ENCODE results near the gene DLG3. TPM values are rescaled to one million over a fixed set of nuclear protein-coding genes. Genes with fewer than 3 reads are reported as not detected.

The DLG3 gene
- polyA plus RNA-seq, 1 donor (not counting 4 experiments of a cell fraction or from before 2014, with no cell fraction given), result 10.1 TPM

- no peak for FAIRE-seq
- DNase-seq (ENCODE audit: low read depth, low spot score), result no peak
- H4K20me1 ChIP-seq (ENCODE audit: control insufficient read depth, extremely low read depth, insufficient read depth, low read length), result no peaks in the 10 kb centered on the region
- no peak overlapping the region for H2AFZ ChIP-seq (ENCODE audit: control insufficient read depth, low read length)
- peaks cover 16% of the 10 kb centered on the region for H3K4me1 ChIP-seq (ENCODE audit: control insufficient read depth, extremely low read depth, insufficient read depth, low read length)
- no peaks in the 10 kb centered on the region for H3K9me1 ChIP-seq (ENCODE audit: control insufficient read depth, extremely low read depth, insufficient read depth, low read length)
- no peaks in the 10 kb centered on the region for H3K9me3 ChIP-seq (ENCODE audit: control insufficient read depth, low read depth, low read length)
- TF ChIP-seq EZH2 (IDR thresholded peaks at IDR 0.05; ENCODE audit: low read length), result no peak
- TF ChIP-seq CTCF (optimal IDR thresholded peaks at IDR 0.05 in 1 of 3, IDR thresholded peaks at IDR 0.05 in 1 of 3, conservative IDR thresholded peaks at IDR 0.05 in 1 of 3; ENCODE audit: extremely low read depth in 1 of 3, insufficient read depth in 2 of 3, low read length in 3 of 3), result no peak
- dilution Hi-C loops (cut with MboI; ENCODE audit: extremely low pct_ligation_motif_present, low sequenced_read_pairs), result no loop called here
- no peaks in the 10 kb centered on the region for H3K79me2 ChIP-seq (ENCODE audit: control insufficient read depth, insufficient read depth, low read length)
- no peak overlapping the region for H3K27ac ChIP-seq (ENCODE audit: control insufficient read depth, insufficient read depth, low read length)
- H3K4me3 ChIP-seq (ENCODE audit: control insufficient read depth in 2 of 3, extremely low read depth in 1 of 3, insufficient read depth in 2 of 3, low read depth in 1 of 3, low read length in 3 of 3), result no peak overlapping the region
- no peaks in the 10 kb centered on the region for H3K27me3 ChIP-seq (ENCODE audit: control insufficient read depth, extremely low read depth, insufficient read depth, low read length)
- H3K4me2 ChIP-seq (ENCODE audit: control insufficient read depth, extremely low read depth, insufficient read depth, low read depth, low read length), result no peak overlapping the region
- H3K9ac ChIP-seq (ENCODE audit: control insufficient read depth, extremely low read depth, insufficient read depth, low read length), result no peak overlapping the region
- H3K36me3 ChIP-seq (ENCODE audit: control insufficient read depth in 2 of 2, extremely low read depth in 1 of 2, insufficient read depth in 2 of 2, low read length in 2 of 2), result no peaks in the 10 kb centered on the region
Measured at GRCh38 chrX:70424801-70425200, 19.8 kb upstream of the DLG3 start.

- no peak overlapping the region for H2AFZ ChIP-seq (ENCODE audit: control insufficient read depth, low read length)
- FAIRE-seq (no peak), DNase-seq (ENCODE audit: low read depth, low spot score) (no peak)
- no peaks in the 10 kb centered on the region for H3K9me1 ChIP-seq (ENCODE audit: control insufficient read depth, extremely low read depth, insufficient read depth, low read length)
- TF ChIP-seq CTCF (optimal IDR thresholded peaks at IDR 0.05 in 1 of 3, IDR thresholded peaks at IDR 0.05 in 1 of 3, conservative IDR thresholded peaks at IDR 0.05 in 1 of 3; ENCODE audit: extremely low read depth in 1 of 3, insufficient read depth in 2 of 3, low read length in 3 of 3) (no peak), EZH2 (IDR thresholded peaks at IDR 0.05; ENCODE audit: low read length) (no peak)
- no peaks in the 10 kb centered on the region for H4K20me1 ChIP-seq (ENCODE audit: control insufficient read depth, extremely low read depth, insufficient read depth, low read length)
- no peak overlapping the region for H3K4me2 ChIP-seq (ENCODE audit: control insufficient read depth, extremely low read depth, insufficient read depth, low read depth, low read length)
- no peaks in the 10 kb centered on the region for H3K79me2 ChIP-seq (ENCODE audit: control insufficient read depth, insufficient read depth, low read length)
- H3K27ac ChIP-seq (ENCODE audit: control insufficient read depth, insufficient read depth, low read length), result no peak overlapping the region
- H3K27me3 ChIP-seq (ENCODE audit: control insufficient read depth, extremely low read depth, insufficient read depth, low read length), result no peaks in the 10 kb centered on the region
- dilution Hi-C loops (cut with MboI; ENCODE audit: extremely low pct_ligation_motif_present, low sequenced_read_pairs), result no loop called here
- H3K4me3 ChIP-seq (ENCODE audit: control insufficient read depth in 2 of 3, extremely low read depth in 1 of 3, insufficient read depth in 2 of 3, low read depth in 1 of 3, low read length in 3 of 3), result no peak overlapping the region
- no peaks in the 10 kb centered on the region for H3K36me3 ChIP-seq (ENCODE audit: control insufficient read depth in 2 of 2, extremely low read depth in 1 of 2, insufficient read depth in 2 of 2, low read length in 2 of 2)
- no peaks in the 10 kb centered on the region for H3K9me3 ChIP-seq (ENCODE audit: control insufficient read depth, low read depth, low read length)
- H3K4me1 ChIP-seq (ENCODE audit: control insufficient read depth, extremely low read depth, insufficient read depth, low read length), result peaks cover 18% of the 10 kb centered on the region
- H3K9ac ChIP-seq (ENCODE audit: control insufficient read depth, extremely low read depth, insufficient read depth, low read length), result no peak overlapping the region
Measured at GRCh38 chrX:70426286-70427278, 18.1 kb upstream of the DLG3 start.

Measured in keratinocyte (primary cell).